Fibroblast of the aortic adventitia (primary cell): ENCODE data around the gene TAL1. TPM values are rescaled to one million over a fixed set of nuclear protein-coding genes. Genes with fewer than 3 reads are reported as not detected.
"Not testable (repeated sequence)": the region's sequence is repeated elsewhere in the genome, so short reads cannot be mapped to it uniquely, and the experiment has no call there.

Experiments used
- DNase-seq: peaks from one replicate; pipeline ENCODE4 v3.0.0-alpha.2; 2010; ENCODE audit warnings: low read depth
- H3K4me3 ChIP-seq: 2 replicates; pipeline ENCODE4 v1.5.1; 2011; ENCODE audit warnings: low read depth, mild to moderate bottlenecking, control low read depth, low read length, moderate library complexity
- total RNA-seq: library from RNA; depleted of rRNA; stranded (reverse); fragments of >200 nt; gene quantifications from 2 replicates; pipeline ENCODE4 v1.2.3, GENCODE V29; 2012; ENCODE audit warnings: low replicate concordance
- TF ChIP-seq, protein P1 (sequence below): IDR thresholded peaks from 2 replicates; pipeline ENCODE4 v1.5.1; 2011; ENCODE audit warnings: mild to moderate bottlenecking, low read length, control low read depth, inconsistent platforms; ENCODE audit not compliant: insufficient read depth

Gene TAL1
- 0.08 and 0.36 TPM in 2 replicates for total RNA-seq

DNA sequence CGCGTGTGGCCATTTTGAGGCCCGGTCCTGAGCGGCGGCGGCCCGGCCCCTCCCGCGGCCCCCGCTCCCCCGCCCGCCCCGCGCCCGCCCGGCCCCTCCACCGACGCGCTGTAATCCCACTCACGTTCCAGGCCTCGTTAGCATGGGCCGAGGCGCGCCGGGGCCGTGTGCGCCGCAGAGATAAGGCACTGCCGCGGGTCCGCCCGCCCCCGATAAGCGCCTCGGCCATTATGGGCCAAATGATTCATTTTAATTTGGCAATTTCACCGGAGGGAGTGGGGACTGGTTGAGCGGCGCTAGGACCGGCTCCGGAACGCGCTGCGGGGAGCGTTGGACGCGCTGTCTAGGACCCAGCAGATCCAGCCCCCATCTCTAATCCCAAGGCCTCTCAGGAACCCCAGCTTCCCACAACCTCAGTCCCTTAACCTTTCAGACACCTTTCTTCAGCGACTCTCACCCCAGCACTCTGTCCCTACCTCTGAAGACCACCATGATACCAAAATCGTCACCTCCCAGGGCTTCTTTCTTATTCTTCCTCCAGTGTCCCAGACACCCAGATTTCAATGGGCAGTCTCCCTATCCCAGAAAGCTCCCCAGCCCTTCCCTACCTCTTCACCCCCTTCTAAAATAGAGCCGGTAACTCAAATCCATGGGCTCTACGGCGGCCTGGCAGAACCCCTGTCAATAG, at the start of gene TAL1:
Gene TAL1, minus strand, starts transcription at position 39 of the 688 bp plus-strand sequence. CDS start 6,337 bp downstream, outside the sequence.
- H3K4me3 ChIP-seq: peak within 1 kb of the TSS; percentile 45
- no peak for DNase-seq
- TF ChIP-seq, protein P1, sequence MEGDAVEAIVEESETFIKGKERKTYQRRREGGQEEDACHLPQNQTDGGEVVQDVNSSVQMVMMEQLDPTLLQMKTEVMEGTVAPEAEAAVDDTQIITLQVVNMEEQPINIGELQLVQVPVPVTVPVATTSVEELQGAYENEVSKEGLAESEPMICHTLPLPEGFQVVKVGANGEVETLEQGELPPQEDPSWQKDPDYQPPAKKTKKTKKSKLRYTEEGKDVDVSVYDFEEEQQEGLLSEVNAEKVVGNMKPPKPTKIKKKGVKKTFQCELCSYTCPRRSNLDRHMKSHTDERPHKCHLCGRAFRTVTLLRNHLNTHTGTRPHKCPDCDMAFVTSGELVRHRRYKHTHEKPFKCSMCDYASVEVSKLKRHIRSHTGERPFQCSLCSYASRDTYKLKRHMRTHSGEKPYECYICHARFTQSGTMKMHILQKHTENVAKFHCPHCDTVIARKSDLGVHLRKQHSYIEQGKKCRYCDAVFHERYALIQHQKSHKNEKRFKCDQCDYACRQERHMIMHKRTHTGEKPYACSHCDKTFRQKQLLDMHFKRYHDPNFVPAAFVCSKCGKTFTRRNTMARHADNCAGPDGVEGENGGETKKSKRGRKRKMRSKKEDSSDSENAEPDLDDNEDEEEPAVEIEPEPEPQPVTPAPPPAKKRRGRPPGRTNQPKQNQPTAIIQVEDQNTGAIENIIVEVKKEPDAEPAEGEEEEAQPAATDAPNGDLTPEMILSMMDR: no peak

DNA sequence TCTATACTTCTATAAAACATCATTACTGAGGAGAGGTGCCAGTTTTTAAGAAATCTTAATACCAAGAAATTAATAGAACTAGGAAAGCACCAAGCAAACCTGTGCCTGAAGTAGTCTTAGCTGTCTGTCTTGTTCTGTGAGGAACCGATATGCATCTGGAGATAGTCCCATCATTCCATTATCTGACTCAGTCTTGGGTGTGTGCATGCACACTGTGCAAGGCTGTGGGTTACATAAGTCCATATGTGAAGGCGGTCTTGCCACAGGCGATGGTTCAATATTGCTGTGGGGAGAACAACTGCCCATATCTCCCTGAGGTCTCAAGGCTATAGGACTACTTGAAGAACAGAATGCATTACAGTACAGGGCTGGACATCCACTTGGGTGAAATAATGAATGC, 48.1 kb upstream of the TAL1 start:
- TF ChIP-seq, protein P1: no peak
- no peak overlapping the region for H3K4me3 ChIP-seq
- peak; percentile 16 for DNase-seq

DNA sequence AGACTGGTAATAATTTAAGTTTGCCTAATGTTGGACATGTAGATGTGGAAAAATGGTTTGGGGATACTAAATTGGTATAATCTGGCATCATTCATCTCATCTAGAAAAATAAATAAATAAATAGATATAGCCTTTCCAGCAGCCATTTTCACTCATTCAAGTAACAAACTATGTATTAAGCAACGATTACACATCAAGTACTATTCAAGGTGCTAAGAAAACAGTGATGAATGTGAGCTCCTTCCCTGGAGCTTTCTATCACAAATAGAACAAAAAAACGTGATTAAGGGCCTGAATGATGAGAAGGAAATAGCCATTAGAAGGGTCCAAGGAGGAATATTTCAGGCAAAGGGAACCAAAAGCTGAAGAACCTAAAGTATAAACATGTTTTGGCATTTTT, 44.8 kb upstream of the TAL1 start:
- TF ChIP-seq, protein P1: no peak
- no peak for DNase-seq
- no peak overlapping the region for H3K4me3 ChIP-seq

DNA sequence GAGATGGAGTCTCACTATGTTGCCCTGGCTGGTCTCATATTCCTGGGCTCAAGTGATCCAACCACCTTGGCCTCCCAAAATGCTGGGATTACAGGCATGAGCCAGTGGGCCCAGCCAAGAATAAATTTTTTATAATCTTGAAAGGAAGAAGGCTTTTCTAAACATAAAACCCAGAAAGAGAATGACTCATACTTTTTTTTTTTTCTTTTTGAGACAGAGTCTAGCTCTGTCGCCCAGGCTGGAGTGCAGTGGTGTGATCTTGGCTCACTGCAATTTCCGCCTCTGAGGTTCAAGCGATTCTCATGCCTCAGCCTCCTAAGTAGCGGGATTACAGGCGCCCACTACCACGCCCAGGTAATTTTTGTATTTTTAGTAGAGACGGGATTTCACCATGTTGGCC, 43.8 kb upstream of the TAL1 start:
- DNase-seq: peak; percentile 47
- not testable (repeated sequence) for H3K4me3 ChIP-seq

DNA sequence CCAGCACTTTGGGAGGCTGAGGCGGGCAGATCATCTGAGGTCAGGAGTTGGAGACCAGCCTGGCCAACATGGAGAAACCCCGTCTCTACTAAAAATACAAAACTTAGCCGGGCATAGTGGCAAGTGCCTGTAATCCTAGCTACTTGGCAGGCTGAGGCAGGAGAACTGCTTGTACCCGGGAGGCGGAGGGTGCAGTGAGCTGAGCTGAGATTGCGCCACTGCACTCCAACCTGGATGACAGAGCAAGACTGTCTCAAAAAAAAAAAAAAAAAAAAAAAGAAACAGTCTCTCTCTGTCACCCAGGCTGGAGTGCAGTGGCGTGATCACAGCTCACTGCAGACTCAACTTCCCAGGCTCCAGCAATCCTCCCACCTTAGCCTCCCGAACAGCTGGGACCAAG, 33.5 kb upstream of the TAL1 start:
- H3K4me3 ChIP-seq, DNase-seq: not testable (repeated sequence)

DNA sequence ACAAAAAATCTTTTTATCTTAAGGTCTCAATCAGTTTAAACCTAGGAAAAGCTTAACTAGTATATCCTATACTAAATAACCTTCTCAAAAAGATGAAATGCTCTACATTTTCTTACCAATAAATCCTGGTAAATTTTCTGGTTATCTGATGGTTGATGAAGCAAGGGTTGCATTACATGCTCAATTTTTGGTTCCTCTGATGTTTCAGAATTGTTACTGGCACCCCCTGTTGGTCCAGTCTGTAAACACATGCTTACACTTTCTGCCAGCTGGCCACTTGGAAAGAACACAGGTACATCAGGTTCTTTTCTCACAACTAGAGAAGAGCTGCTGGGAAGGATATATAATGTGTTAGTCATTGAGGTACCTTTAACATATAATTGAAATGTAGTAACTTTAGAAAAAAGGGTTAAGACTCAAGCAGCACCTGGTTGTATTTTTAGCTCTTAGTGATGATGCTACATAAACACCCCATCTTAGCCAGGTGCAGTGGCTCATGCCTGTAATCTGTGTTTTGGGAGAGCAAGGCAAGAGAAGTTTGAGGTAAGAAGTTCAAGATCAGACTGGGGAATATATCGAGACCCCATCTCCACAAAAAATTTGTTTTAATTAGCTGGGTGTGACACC, 30.9 kb upstream of the TAL1 start:
- peak; percentile 67 for DNase-seq
- TF ChIP-seq, protein P1: peak; percentile 70
- H3K4me3 ChIP-seq: no peak overlapping the region

DNA sequence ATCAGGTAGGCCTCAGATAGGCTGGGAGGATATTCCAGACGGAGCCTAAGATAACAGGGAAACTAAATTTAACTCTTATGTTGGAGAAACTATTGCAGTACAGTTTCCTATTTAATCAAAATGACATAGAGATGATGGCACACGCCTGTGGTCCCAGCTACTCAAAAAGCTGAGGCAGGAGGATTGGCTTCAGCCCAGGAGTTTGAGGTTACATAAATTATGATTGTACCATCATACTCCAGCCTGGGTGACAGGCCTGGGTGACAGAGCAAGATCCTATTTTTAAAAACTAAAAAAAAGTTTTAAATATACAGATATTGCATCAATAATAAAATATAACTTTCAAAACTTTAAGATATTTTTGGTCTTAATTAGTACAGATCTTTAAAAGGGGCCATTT, 25.2 kb upstream of the TAL1 start:
- DNase-seq: no peak
- TF ChIP-seq, protein P1: no peak
- no peak overlapping the region for H3K4me3 ChIP-seq

DNA sequence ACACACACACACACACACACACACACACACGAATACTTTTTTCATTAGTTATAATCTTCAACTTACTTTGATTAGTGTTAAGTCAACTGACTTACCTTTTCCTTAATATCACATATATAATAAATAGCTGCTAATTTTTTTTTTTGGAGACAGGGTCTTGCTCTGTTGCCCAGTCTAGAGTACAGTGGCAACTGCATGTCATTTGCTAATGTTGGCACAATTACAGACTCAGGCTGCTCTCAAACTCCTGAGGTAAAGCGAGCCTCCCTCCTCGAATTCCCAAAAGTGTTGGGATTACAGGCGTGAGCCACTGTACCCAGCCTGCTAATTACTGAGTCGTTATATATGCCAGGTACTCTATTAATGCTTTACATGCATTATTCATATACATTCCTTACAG, 20.8 kb upstream of the TAL1 start:
- no peak overlapping the region for H3K4me3 ChIP-seq
- no peak for DNase-seq
- TF ChIP-seq, protein P1: no peak
